Neural cell (in vitro differentiated cells): ENCODE results near the gene STPG2. TPM values are rescaled to one million over a fixed set of nuclear protein-coding genes. Genes with fewer than 3 reads are reported as not detected.

ENCODE experiments used
- H2AFZ ChIP-seq: fragments of 200-600, 300-800 bp; sonication (generic), shearing (Covaris generic); 2 replicates; pipeline ENCODE4 v1.6.0; 2014; ENCODE audit warnings: low read depth, mild to moderate bottlenecking, antibody characterized with exemption, low read length, moderate library complexity
- H3F3A ChIP-seq: fragments of 200-600 bp; shearing (Covaris generic); 2 replicates; pipeline ENCODE4 v1.6.1; 2016; ENCODE audit warnings: mild to moderate bottlenecking, moderate library complexity, mixed read lengths, antibody characterized with exemption, low read length; ENCODE audit not compliant: insufficient read depth, poor library complexity, severe bottlenecking
- H3K27ac ChIP-seq: fragments of 200-600, 300-800 bp; sonication (generic), shearing (Covaris generic); 2 replicates; pipeline ENCODE4 v1.5.1; 2014; ENCODE audit warnings: mild to moderate bottlenecking, low read length, moderate library complexity
- H3K27me3 ChIP-seq: fragments of 300-800, 200-600 bp; sonication (generic), shearing (Covaris generic); 2 replicates; pipeline ENCODE4 v1.6.0; 2014; ENCODE audit warnings: mild to moderate bottlenecking, low read depth, low read length, moderate library complexity; ENCODE audit not compliant: insufficient read depth
- H3K36me3 ChIP-seq: fragments of 300-800, 200-600 bp; sonication (generic), shearing (Covaris generic); 2 replicates; pipeline ENCODE4 v1.5.1; 2014; ENCODE audit warnings: mild to moderate bottlenecking, antibody characterized with exemption, low read length, moderate library complexity; ENCODE audit not compliant: insufficient read depth
- H3K4me2 ChIP-seq: fragments of 300-800, 200-600 bp; sonication (generic), shearing (Covaris generic); 2 replicates; pipeline ENCODE4 v1.6.0; 2014; ENCODE audit warnings: mild to moderate bottlenecking, low read length
- H3K4me3 ChIP-seq: fragments of 300-800, 200-600 bp; sonication (generic), shearing (Covaris generic); 2 replicates; pipeline ENCODE4 v1.5.1; 2014; ENCODE audit warnings: mild to moderate bottlenecking, low read length, moderate library complexity
- H3K79me2 ChIP-seq: fragments of 200-600 bp; shearing (Covaris generic); replicated peaks from 2 replicates; pipeline ENCODE4 v1.6.0; 2014; ENCODE audit warnings: mild to moderate bottlenecking, low read length, moderate library complexity; ENCODE audit not compliant: insufficient read depth
- H3K9ac ChIP-seq: fragments of 300-800, 200-600 bp; sonication (generic), shearing (Covaris generic); 2 replicates; pipeline ENCODE4 v1.6.1; 2016; ENCODE audit warnings: mild to moderate bottlenecking, low read length, mixed read lengths
- H3K9me2 ChIP-seq: fragments of 200-600 bp; shearing (Covaris generic); 2 replicates; pipeline ENCODE4 v1.6.1; 2016; ENCODE audit warnings: mild to moderate bottlenecking, low read length, mixed read lengths; ENCODE audit not compliant: insufficient read depth
- H3K9me3 ChIP-seq: fragments of 200-600, 300-800 bp; sonication (generic), shearing (Covaris generic); 2 replicates; pipeline ENCODE4 v1.6.1; 2016; ENCODE audit warnings: mild to moderate bottlenecking, mixed run types, low read length, moderate library complexity, mixed read lengths
- H4K20me1 ChIP-seq: fragments of 200-600 bp; shearing (Covaris generic); 2 replicates; pipeline ENCODE4 v1.6.1; 2016; ENCODE audit warnings: mild to moderate bottlenecking, mixed run types; ENCODE audit not compliant: insufficient read depth
- EP300 ChIP-seq: fragments of 450-650 bp; conservative IDR thresholded peaks from 2 replicates; pipeline ENCODE4 v1.6.1; 2014; ENCODE audit warnings: antibody characterized with exemption, mild to moderate bottlenecking, moderate library complexity; ENCODE audit not compliant: poor library complexity, severe bottlenecking
- EZH2 ChIP-seq: fragments of 200-600, 300-800 bp; shearing (Covaris generic), sonication (generic); IDR thresholded peaks from 2 replicates; pipeline ENCODE4 v1.6.1; 2014; ENCODE audit warnings: antibody characterized with exemption, low read length, borderline replicate concordance, mild to moderate bottlenecking; ENCODE audit not compliant: insufficient read depth, poor library complexity, severe bottlenecking
- MXI1 ChIP-seq: fragments of 450-650 bp; conservative IDR thresholded peaks from 2 replicates; pipeline ENCODE4 v1.6.1; 2014; ENCODE audit warnings: antibody characterized with exemption, mild to moderate bottlenecking; ENCODE audit not compliant: poor library complexity, severe bottlenecking
- POLR2AphosphoS5 ChIP-seq: IDR thresholded peaks from 2 replicates; pipeline ENCODE4 v1.6.1; 2012
- RAD21 ChIP-seq: fragments of 450-650 bp; conservative IDR thresholded peaks from 2 replicates; pipeline ENCODE4 v1.6.1; 2014; ENCODE audit warnings: antibody characterized with exemption, mild to moderate bottlenecking, moderate library complexity
- SMC3 ChIP-seq: fragments of 450-650 bp; conservative IDR thresholded peaks from 2 replicates; pipeline ENCODE4 v1.6.1; 2014; ENCODE audit warnings: antibody characterized with exemption, mild to moderate bottlenecking, moderate library complexity; ENCODE audit not compliant: poor library complexity
- TAF1 ChIP-seq: IDR thresholded peaks from 2 replicates; pipeline ENCODE4 v1.6.1; 2012; ENCODE audit warnings: low read depth
- polyA minus RNA-seq: library from RNA; depleted of rRNA, polyadenylated mRNA; stranded (reverse); fragments of >200 nt; gene quantifications from 2 replicates; pipeline ENCODE4 v1.2.3, GENCODE V29; 2014
- polyA plus RNA-seq: library from polyadenylated mRNA; depleted of rRNA; stranded (reverse); fragments of >200 nt; gene quantifications from 2 replicates; pipeline ENCODE4 v1.2.3, GENCODE V29; 2014
- TF ChIP-seq, protein P1 (sequence below): fragments of 450-650 bp; IDR thresholded peaks from 2 replicates; pipeline ENCODE4 v1.5.1; 2014; ENCODE audit warnings: antibody characterized with exemption, mild to moderate bottlenecking, moderate library complexity; ENCODE audit not compliant: poor library complexity, severe bottlenecking
- TF ChIP-seq, protein P2 (sequence below): IDR thresholded peaks from 2 replicates; pipeline ENCODE4 v1.6.1; 2012; ENCODE audit warnings: borderline replicate concordance

STPG2 gene
- not detected in 2 replicates for polyA plus RNA-seq
- polyA minus RNA-seq: 1.3 and 2.2 TPM in 2 replicates

DNA sequence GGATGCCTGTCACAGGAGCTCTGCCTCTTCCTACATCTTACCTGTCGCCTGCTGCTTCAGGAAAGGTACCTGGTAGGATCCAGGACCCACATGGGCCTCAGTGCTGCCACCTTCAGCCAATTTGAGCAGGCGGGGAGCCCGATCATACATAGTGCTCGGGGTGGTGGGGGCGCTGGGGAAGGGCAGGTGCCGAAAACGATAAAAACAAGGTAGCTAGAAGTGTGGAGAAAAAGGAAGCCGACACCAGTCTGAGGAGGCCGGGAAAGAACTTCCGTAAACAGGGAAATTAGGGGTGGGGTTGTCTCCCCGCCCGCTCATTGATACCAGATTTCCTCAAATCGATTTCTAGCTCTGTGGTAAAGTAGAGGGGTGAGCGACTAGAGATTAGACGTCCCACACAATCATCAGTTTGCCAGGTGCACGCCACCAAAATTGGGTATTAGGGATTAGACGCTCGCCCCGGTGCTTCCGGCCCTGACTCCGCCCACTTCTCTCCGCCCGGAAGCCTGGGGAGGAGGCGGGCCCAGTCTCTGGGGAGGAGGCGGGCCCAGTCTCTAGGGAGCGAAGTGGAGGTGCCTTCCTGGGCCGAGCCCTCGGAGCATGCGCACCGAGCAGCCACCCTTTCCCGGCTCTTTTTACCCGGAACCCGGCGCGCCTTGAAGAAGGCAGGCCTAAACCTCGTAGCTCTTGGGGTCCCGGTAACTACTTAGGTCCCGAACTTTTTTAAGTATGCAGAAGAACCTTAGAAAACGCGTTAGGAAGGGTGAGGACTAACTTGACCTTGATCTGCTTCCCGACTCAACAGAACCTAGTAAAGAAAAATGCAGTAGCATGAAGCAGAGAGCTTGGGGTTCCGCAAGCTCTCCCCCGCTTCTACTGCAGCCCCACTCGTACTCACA lies at the start of gene STPG2:
TSS of gene STPG2 (minus strand) at position 476 of the 899 bp plus-strand sequence.
- no peak for TF ChIP-seq EZH2
- TF ChIP-seq POLR2AphosphoS5: peak; percentile 1
- TF ChIP-seq MXI1: peak; percentile 60
- TF ChIP-seq EP300: no peak
- TF ChIP-seq RAD21: peak; percentile 45
- TF ChIP-seq, protein P1, sequence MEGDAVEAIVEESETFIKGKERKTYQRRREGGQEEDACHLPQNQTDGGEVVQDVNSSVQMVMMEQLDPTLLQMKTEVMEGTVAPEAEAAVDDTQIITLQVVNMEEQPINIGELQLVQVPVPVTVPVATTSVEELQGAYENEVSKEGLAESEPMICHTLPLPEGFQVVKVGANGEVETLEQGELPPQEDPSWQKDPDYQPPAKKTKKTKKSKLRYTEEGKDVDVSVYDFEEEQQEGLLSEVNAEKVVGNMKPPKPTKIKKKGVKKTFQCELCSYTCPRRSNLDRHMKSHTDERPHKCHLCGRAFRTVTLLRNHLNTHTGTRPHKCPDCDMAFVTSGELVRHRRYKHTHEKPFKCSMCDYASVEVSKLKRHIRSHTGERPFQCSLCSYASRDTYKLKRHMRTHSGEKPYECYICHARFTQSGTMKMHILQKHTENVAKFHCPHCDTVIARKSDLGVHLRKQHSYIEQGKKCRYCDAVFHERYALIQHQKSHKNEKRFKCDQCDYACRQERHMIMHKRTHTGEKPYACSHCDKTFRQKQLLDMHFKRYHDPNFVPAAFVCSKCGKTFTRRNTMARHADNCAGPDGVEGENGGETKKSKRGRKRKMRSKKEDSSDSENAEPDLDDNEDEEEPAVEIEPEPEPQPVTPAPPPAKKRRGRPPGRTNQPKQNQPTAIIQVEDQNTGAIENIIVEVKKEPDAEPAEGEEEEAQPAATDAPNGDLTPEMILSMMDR: peak; percentile 72
- no peak for TF ChIP-seq TAF1
- TF ChIP-seq SMC3: peak; percentile 52
- TF ChIP-seq, protein P2, sequence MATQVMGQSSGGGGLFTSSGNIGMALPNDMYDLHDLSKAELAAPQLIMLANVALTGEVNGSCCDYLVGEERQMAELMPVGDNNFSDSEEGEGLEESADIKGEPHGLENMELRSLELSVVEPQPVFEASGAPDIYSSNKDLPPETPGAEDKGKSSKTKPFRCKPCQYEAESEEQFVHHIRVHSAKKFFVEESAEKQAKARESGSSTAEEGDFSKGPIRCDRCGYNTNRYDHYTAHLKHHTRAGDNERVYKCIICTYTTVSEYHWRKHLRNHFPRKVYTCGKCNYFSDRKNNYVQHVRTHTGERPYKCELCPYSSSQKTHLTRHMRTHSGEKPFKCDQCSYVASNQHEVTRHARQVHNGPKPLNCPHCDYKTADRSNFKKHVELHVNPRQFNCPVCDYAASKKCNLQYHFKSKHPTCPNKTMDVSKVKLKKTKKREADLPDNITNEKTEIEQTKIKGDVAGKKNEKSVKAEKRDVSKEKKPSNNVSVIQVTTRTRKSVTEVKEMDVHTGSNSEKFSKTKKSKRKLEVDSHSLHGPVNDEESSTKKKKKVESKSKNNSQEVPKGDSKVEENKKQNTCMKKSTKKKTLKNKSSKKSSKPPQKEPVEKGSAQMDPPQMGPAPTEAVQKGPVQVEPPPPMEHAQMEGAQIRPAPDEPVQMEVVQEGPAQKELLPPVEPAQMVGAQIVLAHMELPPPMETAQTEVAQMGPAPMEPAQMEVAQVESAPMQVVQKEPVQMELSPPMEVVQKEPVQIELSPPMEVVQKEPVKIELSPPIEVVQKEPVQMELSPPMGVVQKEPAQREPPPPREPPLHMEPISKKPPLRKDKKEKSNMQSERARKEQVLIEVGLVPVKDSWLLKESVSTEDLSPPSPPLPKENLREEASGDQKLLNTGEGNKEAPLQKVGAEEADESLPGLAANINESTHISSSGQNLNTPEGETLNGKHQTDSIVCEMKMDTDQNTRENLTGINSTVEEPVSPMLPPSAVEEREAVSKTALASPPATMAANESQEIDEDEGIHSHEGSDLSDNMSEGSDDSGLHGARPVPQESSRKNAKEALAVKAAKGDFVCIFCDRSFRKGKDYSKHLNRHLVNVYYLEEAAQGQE: peak; percentile 40
- H3K4me2 ChIP-seq: peak within 1 kb of the TSS; percentile 5
- no peaks in the 10 kb centered on the region for H3F3A ChIP-seq
- no peaks in the 10 kb centered on the region for H3K9me3 ChIP-seq
- H3K27ac ChIP-seq: peak within 1 kb of the TSS; percentile 22
- H3K9ac ChIP-seq: peak within 1 kb of the TSS; percentile 61
- H3K79me2 ChIP-seq: no peaks in the 10 kb centered on the region
- H3K9me2 ChIP-seq: no peaks in the 10 kb centered on the region
- H3K4me3 ChIP-seq: peak within 1 kb of the TSS; percentile 77
- no peaks in the 10 kb centered on the region for H3K36me3 ChIP-seq
- H2AFZ ChIP-seq: peak within 1 kb of the TSS; percentile 82
- no peaks in the 10 kb centered on the region for H4K20me1 ChIP-seq
- no peaks in the 10 kb centered on the region for H3K27me3 ChIP-seq

DNA sequence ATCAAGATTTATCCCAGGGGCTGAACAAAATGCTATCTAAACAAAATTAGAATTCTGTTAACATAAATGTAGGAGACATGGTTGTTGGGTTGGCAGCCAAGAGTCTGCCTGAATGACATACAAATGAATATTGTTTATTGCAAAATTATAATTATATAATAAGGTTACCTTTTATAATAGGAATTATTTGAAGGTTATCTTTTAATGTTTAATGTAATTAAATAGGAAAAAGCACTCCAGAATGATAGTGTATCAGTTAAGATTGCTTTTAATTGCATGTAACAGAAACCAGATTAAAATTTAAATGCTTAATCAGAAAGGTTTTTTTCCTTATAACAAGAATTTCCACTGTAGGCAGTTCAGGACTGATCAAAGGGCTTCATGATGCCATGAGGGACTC lies 42.0 kb upstream of the STPG2 start:
- Histone ChIP-seq H3K9me3 (peaks cover 6% of the 10 kb centered on the region), H3K79me2 (no peaks in the 10 kb centered on the region), H3K27me3 (no peaks in the 10 kb centered on the region), H3K9me2 (no peaks in the 10 kb centered on the region), H3K27ac (no peak overlapping the region), H2AFZ (no peak overlapping the region), H3K4me3 (no peak overlapping the region), H4K20me1 (no peaks in the 10 kb centered on the region), H3F3A (no peaks in the 10 kb centered on the region), H3K4me2 (no peak overlapping the region), H3K9ac (no peak overlapping the region), H3K36me3 (no peaks in the 10 kb centered on the region)
- no peak for TF ChIP-seq EZH2
- no peak for TF ChIP-seq TAF1
- TF ChIP-seq SMC3: no peak
- TF ChIP-seq EP300: no peak
- TF ChIP-seq POLR2AphosphoS5: no peak
- no peak for TF ChIP-seq RAD21
- no peak for TF ChIP-seq MXI1
- TF ChIP-seq, protein P2: no peak
